SIG-M5 treated with dmso at 0.1 percent for 504 hours (cell line): ENCODE results near the gene GAGE2A.
"Not testable (repeated sequence)": the region's sequence is repeated elsewhere in the genome, so short reads cannot be mapped to it uniquely, and the experiment has no call there.

Experiments used
- DNase-seq: peaks from one replicate; lab custom pipeline; 2025; ENCODE audit not compliant: unreplicated experiment; lab: John Stamatoyannopoulos, UW

The GAGE2A gene

DNA sequence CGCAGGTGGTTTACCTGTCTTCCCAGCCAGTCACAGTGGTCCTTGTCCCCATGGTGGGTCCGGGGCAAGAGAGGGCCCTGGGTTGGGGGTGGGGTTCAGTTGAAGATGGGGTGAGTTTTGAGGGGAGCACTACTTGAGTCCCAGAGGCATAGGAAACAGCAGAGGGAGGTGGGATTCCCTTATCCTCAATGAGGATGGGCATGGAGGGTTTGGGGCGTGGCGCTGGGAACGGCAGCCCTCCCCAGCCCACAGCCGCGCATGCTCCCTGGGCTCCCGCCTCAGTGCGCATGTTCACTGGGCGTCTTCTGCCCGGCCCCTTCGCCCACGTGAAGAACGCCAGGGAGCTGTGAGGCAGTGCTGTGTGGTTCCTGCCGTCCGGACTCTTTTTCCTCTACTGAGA is at the start of gene GAGE2A:
TSS of gene GAGE2A (plus strand) at position 301 of the 400 bp plus-strand sequence. CDS start 1,155 bp downstream, outside the sequence.
- DNase-seq: not testable (repeated sequence)

GRCh38 chrX:49541433-49541832 is 47.9 kb upstream of the GAGE2A start, which contains the start of gene GAGE12D:
Gene GAGE12D, plus strand, starts transcription at chrX:49541733. Its CDS starts 1,155 bp downstream, at chrX:49542888.
- DNase-seq: not testable (repeated sequence)

DNA sequence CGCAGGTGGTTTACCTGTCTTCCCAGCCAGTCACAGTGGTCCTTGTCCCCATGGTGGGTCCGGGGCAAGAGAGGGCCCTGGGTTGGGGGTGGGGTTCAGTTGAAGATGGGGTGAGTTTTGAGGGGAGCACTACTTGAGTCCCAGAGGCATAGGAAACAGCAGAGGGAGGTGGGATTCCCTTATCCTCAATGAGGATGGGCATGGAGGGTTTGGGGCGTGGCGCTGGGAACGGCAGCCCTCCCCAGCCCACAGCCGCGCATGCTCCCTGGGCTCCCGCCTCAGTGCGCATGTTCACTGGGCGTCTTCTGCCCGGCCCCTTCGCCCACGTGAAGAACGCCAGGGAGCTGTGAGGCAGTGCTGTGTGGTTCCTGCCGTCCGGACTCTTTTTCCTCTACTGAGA is 38.3 kb upstream of the GAGE2A start, which contains the start of gene GAGE12E:
TSS of gene GAGE12E (plus strand) at position 301 of the 400 bp plus-strand sequence. CDS start 1,155 bp downstream, outside the sequence.
- DNase-seq: not testable (repeated sequence)

DNA sequence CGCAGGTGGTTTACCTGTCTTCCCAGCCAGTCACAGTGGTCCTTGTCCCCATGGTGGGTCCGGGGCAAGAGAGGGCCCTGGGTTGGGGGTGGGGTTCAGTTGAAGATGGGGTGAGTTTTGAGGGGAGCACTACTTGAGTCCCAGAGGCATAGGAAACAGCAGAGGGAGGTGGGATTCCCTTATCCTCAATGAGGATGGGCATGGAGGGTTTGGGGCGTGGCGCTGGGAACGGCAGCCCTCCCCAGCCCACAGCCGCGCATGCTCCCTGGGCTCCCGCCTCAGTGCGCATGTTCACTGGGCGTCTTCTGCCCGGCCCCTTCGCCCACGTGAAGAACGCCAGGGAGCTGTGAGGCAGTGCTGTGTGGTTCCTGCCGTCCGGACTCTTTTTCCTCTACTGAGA is 28.8 kb upstream of the GAGE2A start, which contains the start of gene GAGE12F:
TSS of gene GAGE12F (plus strand) at position 301 of the 400 bp plus-strand sequence. CDS start 1,155 bp downstream, outside the sequence.
- not testable (repeated sequence) for DNase-seq

DNA sequence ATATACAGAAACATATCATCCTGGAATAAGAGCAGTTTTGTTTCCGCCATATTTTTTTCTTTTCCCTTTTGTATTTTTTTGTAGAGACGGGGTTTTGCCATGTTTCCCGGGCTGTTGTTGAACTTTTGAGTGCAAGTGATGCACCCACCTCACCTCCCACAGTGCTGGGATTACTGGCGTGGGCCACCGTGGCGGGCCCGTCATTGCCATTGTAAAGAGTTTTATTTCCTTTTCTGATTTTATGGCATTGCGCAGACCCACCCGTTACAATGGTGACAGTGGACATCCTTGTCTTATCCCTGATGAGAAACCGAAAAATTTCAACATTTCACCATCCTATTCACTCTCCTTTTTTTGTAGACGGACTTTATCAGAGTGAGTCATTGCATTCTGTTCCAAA is 20.6 kb upstream of the GAGE2A start:
- not testable (repeated sequence) for DNase-seq

GRCh38 chrX:49569152-49569551 is 20.1 kb upstream of the GAGE2A start:
- DNase-seq: not testable (repeated sequence)

DNA sequence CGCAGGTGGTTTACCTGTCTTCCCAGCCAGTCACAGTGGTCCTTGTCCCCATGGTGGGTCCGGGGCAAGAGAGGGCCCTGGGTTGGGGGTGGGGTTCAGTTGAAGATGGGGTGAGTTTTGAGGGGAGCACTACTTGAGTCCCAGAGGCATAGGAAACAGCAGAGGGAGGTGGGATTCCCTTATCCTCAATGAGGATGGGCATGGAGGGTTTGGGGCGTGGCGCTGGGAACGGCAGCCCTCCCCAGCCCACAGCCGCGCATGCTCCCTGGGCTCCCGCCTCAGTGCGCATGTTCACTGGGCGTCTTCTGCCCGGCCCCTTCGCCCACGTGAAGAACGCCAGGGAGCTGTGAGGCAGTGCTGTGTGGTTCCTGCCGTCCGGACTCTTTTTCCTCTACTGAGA is 19.2 kb upstream of the GAGE2A start, which contains the start of gene GAGE12G:
TSS of gene GAGE12G (plus strand) at position 301 of the 400 bp plus-strand sequence. CDS start 1,155 bp downstream, outside the sequence.
- not testable (repeated sequence) for DNase-seq

DNA sequence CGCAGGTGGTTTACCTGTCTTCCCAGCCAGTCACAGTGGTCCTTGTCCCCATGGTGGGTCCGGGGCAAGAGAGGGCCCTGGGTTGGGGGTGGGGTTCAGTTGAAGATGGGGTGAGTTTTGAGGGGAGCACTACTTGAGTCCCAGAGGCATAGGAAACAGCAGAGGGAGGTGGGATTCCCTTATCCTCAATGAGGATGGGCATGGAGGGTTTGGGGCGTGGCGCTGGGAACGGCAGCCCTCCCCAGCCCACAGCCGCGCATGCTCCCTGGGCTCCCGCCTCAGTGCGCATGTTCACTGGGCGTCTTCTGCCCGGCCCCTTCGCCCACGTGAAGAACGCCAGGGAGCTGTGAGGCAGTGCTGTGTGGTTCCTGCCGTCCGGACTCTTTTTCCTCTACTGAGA is 9.6 kb upstream of the GAGE2A start, which contains the start of gene GAGE12H:
TSS of gene GAGE12H (plus strand) at position 301 of the 400 bp plus-strand sequence. CDS start 1,155 bp downstream, outside the sequence.
- DNase-seq: not testable (repeated sequence)

DNA sequence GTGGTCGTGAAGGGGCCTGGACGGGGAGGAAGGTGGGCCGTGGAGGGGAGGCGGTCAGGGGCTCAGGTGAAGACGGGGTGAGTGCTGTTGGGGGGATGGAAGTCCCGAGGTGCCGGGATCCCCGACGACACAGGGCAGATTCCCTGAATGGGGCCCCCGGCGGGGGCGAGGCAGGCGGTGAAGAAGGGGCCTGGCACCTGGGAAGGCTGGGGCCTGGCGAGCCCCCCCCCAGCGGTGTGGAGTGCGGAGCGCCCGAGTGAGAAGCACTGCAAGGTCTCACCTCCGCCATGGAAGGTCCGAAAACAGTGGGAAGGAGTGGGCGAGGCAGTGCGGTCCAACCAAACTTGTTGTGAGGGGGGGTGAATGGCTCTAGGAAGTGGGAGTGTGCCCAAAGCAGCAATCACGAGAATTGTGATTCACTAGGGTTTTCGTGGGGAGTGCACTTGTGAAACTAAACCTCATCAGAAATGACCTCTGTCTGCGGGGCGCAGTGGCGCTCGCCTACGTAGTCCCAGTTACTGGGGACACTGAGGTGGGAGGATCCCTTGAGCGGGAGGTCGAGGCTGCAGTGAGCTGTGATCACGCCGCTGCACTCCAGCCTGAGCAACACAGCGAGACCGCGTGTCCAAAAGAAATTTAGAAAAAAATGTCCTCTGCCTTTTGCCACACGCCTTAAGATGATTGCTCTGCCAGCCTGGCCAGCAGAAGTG is 628 bp downstream of the GAGE2A start:
- DNase-seq: not testable (repeated sequence)

DNA sequence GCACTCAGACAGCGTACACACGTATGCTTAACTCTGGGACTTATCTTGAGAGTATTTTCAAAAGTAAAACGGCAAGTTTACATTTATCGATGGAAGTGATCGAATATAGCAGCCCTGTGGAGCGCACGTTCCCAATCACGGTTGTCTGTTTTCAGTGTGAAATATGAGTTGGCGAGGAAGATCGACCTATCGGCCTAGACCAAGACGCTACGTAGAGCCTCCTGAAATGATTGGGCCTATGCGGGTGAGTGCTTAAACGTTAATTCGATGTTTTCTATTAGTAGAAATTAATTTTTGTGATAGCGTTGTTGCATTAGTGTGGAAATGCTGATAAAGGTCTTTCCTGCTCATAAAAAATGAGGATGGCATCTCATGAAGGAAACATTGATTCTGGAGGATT is 1.2 kb downstream of the GAGE2A start:
- not testable (repeated sequence) for DNase-seq

- DNase-seq: not testable (repeated sequence)
Measured at GRCh38 chrX:49598720-49599119, 9.4 kb downstream of the GAGE2A start, which contains the start of gene GAGE1. Gene GAGE1, plus strand, starts transcription at chrX:49599020. Its CDS starts 1,155 bp downstream, at chrX:49600175.

DNA sequence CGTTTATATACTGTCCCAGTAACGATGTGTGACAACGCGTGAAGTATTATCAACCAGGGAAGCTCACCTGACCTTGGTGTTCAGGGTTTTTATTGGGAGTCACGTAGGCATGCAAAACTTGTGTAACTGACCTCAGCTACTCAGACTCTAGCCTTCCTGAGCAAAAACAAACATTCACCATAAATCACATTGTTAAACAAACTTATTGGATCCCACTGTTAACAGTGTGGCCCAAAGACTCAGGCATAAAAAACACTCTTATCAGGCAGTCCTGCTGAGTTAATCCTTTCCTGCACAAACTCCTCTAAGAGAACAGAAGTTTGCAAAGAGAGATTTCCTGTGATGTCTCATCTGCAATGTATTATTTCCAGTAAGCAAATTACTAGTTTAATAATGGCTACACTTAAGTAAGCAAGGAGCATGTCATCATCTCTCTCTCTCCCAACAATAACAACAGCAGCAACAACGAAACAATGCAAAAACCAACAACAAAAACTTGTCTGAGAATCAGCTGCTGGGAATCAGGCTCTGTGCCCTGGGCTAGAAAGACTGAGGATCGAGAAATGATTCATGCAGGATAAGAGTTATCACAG is 21.5 kb downstream of the GAGE2A start:
- no peak for DNase-seq

- no peak for DNase-seq
Measured at GRCh38 chrX:49618574-49618973, 29.3 kb downstream of the GAGE2A start.

DNA sequence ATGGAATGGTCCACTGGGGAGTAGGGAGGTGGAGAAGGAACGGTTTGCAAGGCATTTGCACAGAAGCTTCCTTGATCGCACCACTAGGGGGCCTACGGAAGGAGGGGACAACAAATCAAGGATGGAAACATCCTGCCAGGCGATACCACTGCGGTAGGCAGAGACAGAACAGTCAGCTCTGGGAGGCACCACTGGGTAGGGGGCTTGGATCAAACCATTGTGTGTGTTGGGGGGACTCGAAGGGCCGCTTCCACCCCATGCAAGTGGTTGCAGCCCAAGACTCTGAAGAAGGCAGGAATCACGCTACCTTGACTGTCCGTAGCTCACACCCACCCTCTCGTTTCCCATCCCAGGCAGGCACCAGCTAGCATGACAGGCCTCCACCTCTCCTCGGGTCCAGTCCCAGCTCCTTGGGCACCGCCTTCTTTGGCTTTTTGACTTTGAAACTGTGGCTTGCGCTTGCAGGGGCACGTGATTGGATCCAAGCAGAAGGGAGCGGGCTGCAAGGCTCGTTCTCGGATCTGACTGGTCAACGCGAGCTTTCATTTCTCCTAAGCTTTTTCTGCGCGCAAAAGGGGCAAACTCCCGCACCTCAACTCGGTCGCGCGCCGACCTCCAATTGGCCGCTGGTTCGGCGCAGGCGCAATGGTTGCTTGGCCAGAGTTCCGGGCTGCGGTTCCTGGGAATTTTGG is 37.9 kb downstream of the GAGE2A start:
- DNase-seq: no peak

GRCh38 chrX:49644991-49645637 is 55.8 kb downstream of the GAGE2A start:
- DNase-seq: no peak
